Ovary (tissue), 9 donors: ENCODE results near the gene SHLD1. TPM values are rescaled to one million over a fixed set of nuclear protein-coding genes. Genes with fewer than 3 reads are reported as not detected.

Experiments
- DNase-seq, 5 donors: peaks; one replicate each; pipeline ENCODE4 v3.0.0-alpha.2; 2019 to 2020
- H3K27ac ChIP-seq, 2 donors: fragments of 200-600 bp; one replicate each; pipeline versions ENCODE4 v1.5.1 to v1.8.0; 2019 to 2022
- H3K27me3 ChIP-seq: fragments of 200-600 bp; one replicate; pipeline ENCODE4 v1.8.0; 2022
- H3K36me3 ChIP-seq: fragments of 200-600 bp; sonication (generic); one replicate; pipeline ENCODE4 v1.5.1; 2019
- H3K4me1 ChIP-seq: one replicate; pipeline ENCODE4 v1.8.1; 2013; ENCODE audit warnings: mild to moderate bottlenecking, moderate library complexity; ENCODE audit not compliant: insufficient read depth
- H3K4me3 ChIP-seq: fragments of 200-600 bp; sonication (generic); one replicate; pipeline ENCODE4 v1.5.1; 2017
- H3K9me3 ChIP-seq, 2 donors: fragments of 200-600 bp in 1 of 2; sonication (generic) in 1 of 2; one replicate each; pipeline versions ENCODE4 v1.5.1 to v1.8.1; 2013 to 2019; ENCODE audit warnings: mild to moderate bottlenecking in 1 of 2, moderate library complexity in 1 of 2
- CTCF ChIP-seq, 3 donors: fragments of 450-650 bp in 2 of 3; fragments of 200-600 bp in 1 of 3; IDR thresholded peaks; one replicate each; pipeline versions ENCODE4 v1.5.1 to v1.8.0; 2016 to 2022; ENCODE audit warnings: antibody characterized with exemption in 3 of 3, mild to moderate bottlenecking in 1 of 3
- EP300 ChIP-seq: sonication (generic); formaldehyde crosslinking; IDR thresholded peaks from one replicate; pipeline ENCODE4 v1.6.1; 2017; ENCODE audit warnings: antibody characterized with exemption
- POLR2A ChIP-seq: fragments of 450-650 bp; IDR thresholded peaks from one replicate; pipeline ENCODE4 v1.6.1; 2017; ENCODE audit warnings: antibody characterized with exemption, mild to moderate bottlenecking, moderate library complexity
- WGBS, 3 donors: extraction: QIAGEN DNeasy Blood & Tissue Kit in 1 of 3; methylation state at CpG; one replicate each; pipeline versions ENCODE4 v1.1.5 to v1.1.7; 2013 to 2017; 5-methylcytosine and 5-hydroxymethylcytosine counted together
- intact Hi-C, 4 donors: fragments of 100-400 bp; cut with DNase I; formaldehyde crosslinking; loops; one replicate each; pipeline versions ENCODE4 v1.11.0 to v1.15.1; 2022 to 2023
- polyA plus RNA-seq, 2 donors: library from polyadenylated mRNA; stranded (reverse); fragments of 200-250 nt in 1 of 2; fragments of 350-450 nt in 1 of 2; fragmentation: Illumina TruSeq in 1 of 2; extraction: RNeasy Lipid Tissue Mini Kit (QIAGEN cat#74804) in 1 of 2; gene quantifications; one replicate each; pipeline ENCODE4 v1.2.3, GENCODE V29; 2013 to 2014
- total RNA-seq, 7 donors: library from RNA; depleted of rRNA in 2 of 7; stranded (reverse); fragments of >200 nt in 2 of 7; fragmentation: NEBNext Ultra II Directional in 3 of 7; extraction: Animal tissue kit (Norgen Biotek cat#: 25700) in 3 of 7; gene quantifications; one replicate each; pipeline versions ENCODE4 v1.1.0 to v1.2.4, GENCODE V29; 2016 to 2023
- donor health status: DM: no; HTN: no; CAD: no; lungs with moderate emphysema.
- donor health status: DM: no; HTN: no; CAD: no.
- donor health status: Bipolar disorder and iron deficiency.
- donor health status: DM: yes; HTN: yes; CAD: no.
- donor health status: DM: no; HTN: no; CAD: no.
- donor health status: DM: yes; HTN: yes; CAD: no.

SHLD1 gene
- total and polyA plus RNA-seq, 9 donors = 3.8 to 12.4 (median 7.2) TPM

- WGBS, 3 donors = 41 to 48% (median 43%) methylated on average over 5 of the region's 5 CpGs
- intact Hi-C loops = no loop called here
- Histone ChIP-seq H3K4me3 (no peak overlapping the region), H3K9me3 (no peaks in the 10 kb centered on the region), H3K27ac (no peak overlapping the region), H3K4me1 (no peaks in the 10 kb centered on the region), H3K27me3 (no peaks in the 10 kb centered on the region), H3K36me3 (no peaks in the 10 kb centered on the region)
- no peak for DNase-seq
- no peak for TF ChIP-seq POLR2A
- TF ChIP-seq CTCF (IDR thresholded peaks at IDR 0.05) = no peak
- TF ChIP-seq EP300 = no peak
These were observed 131.5 kb downstream of the SHLD1 start for GRCh38 chr20:5881703-5882102.

GRCh38 chr20:5882166-5882565 is 132.0 kb downstream of the SHLD1 start:
- no peak for DNase-seq
- no peaks in the 10 kb centered on the region for H3K9me3 ChIP-seq
- H3K27me3 ChIP-seq = no peaks in the 10 kb centered on the region
- 73 to 81% (median 77%) methylated on average over 9 of the region's 9 CpGs for WGBS, 3 donors
- H3K27ac ChIP-seq = no peak overlapping the region
- intact Hi-C loops = no loop called here
- no peak overlapping the region for H3K4me3 ChIP-seq
- no peaks in the 10 kb centered on the region for H3K36me3 ChIP-seq
- TF ChIP-seq POLR2A (no peak), CTCF (IDR thresholded peaks at IDR 0.05) (no peak), EP300 (no peak)
- no peaks in the 10 kb centered on the region for H3K4me1 ChIP-seq

GRCh38 chr20:5884465-5885335 is 134.5 kb downstream of the SHLD1 start:
- H3K4me1 ChIP-seq = no peaks in the 10 kb centered on the region
- no peak overlapping the region for H3K27ac ChIP-seq
- intact Hi-C loops = no loop called here
- H3K4me3 ChIP-seq = no peak overlapping the region
- 50 to 73% (median 59%) methylated on average over 8 of the region's 8 CpGs for WGBS, 3 donors
- TF ChIP-seq EP300 (no peak), CTCF (IDR thresholded peaks at IDR 0.05) (no peak), POLR2A (no peak)
- no peak for DNase-seq
- no peaks in the 10 kb centered on the region for H3K27me3 ChIP-seq
- H3K9me3 ChIP-seq = no peaks in the 10 kb centered on the region
- H3K36me3 ChIP-seq = no peaks in the 10 kb centered on the region

GRCh38 chr20:5885866-5886265 is 135.7 kb downstream of the SHLD1 start:
- TF ChIP-seq EP300 (no peak), POLR2A (no peak), CTCF (IDR thresholded peaks at IDR 0.05) (no peak)
- intact Hi-C loops = no loop called here
- H3K36me3 ChIP-seq = no peaks in the 10 kb centered on the region
- H3K4me3 ChIP-seq = no peak overlapping the region
- no peak overlapping the region for H3K27ac ChIP-seq
- no peaks in the 10 kb centered on the region for H3K4me1 ChIP-seq
- H3K9me3 ChIP-seq = no peaks in the 10 kb centered on the region
- no peak for DNase-seq
- WGBS, 3 donors = 73 to 82% (median 77%) methylated on average over 6 of the region's 6 CpGs
- H3K27me3 ChIP-seq = no peaks in the 10 kb centered on the region
